GM12875 (cell line): ENCODE results near the gene MARCHF9.

ENCODE experiments used
- H3K4me3 ChIP-seq: one replicate; pipeline ENCODE4 v1.5.1; 2011; ENCODE audit warnings: low read depth, low read length, control low read depth
- CTCF ChIP-seq: IDR thresholded peaks from 2 replicates; pipeline ENCODE4 v1.5.1; 2011; ENCODE audit warnings: low read depth, mild to moderate bottlenecking, control low read depth, inconsistent platforms, low read length, moderate library complexity, borderline replicate concordance; ENCODE audit not compliant: insufficient read depth

The MARCHF9 gene

GRCh38 chr12:57732726-57733593, 21.9 kb upstream of the MARCHF9 start:
- TF ChIP-seq CTCF, result no peak
- no peak overlapping the region for H3K4me3 ChIP-seq

GRCh38 chr12:57733928-57734327, 21.0 kb upstream of the MARCHF9 start:
- no peak for TF ChIP-seq CTCF
- no peak overlapping the region for H3K4me3 ChIP-seq

- no peak overlapping the region for H3K4me3 ChIP-seq
- no peak for TF ChIP-seq CTCF
Measured at GRCh38 chr12:57734591-57734990, 20.3 kb upstream of the MARCHF9 start.

GRCh38 chr12:57735198-57735855, 19.6 kb upstream of the MARCHF9 start:
- H3K4me3 ChIP-seq, result no peak overlapping the region
- TF ChIP-seq CTCF, result no peak

- no peak overlapping the region for H3K4me3 ChIP-seq
Measured at GRCh38 chr12:57735952-57736740, 18.8 kb upstream of the MARCHF9 start.

More at GRCh38 chr12:57735952-57736740, 18.8 kb upstream of the MARCHF9 start:
- no peak for TF ChIP-seq CTCF
